Measurements from ENCODE around the gene STXBP5L. TPM values are rescaled to one million over a fixed set of nuclear protein-coding genes. Genes with fewer than 3 reads are reported as not detected.

The STXBP5L gene
- total RNA-seq, 1 donor from 2014 or later, result 3.0 TPM

DNA sequence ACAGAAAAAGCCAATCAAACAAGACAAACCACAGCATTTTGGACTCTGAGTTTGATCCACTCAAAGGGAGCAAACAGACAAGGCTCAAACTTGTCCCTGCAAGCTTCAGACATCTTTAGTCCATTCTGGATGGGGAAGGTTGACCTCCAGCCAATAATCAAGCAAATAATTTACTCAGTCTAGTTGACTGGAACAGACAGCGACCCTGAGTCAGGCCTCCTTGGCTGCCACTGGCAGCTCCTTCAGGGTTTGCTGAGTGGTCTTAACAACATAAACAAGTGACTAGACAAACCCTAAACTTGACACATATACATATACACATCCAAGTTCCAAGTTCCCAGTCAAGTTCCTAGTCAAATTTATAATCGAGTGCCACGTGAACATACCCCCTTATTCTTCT lies 323.9 kb downstream of the STXBP5L start:
- TF ChIP-seq, protein P1, sequence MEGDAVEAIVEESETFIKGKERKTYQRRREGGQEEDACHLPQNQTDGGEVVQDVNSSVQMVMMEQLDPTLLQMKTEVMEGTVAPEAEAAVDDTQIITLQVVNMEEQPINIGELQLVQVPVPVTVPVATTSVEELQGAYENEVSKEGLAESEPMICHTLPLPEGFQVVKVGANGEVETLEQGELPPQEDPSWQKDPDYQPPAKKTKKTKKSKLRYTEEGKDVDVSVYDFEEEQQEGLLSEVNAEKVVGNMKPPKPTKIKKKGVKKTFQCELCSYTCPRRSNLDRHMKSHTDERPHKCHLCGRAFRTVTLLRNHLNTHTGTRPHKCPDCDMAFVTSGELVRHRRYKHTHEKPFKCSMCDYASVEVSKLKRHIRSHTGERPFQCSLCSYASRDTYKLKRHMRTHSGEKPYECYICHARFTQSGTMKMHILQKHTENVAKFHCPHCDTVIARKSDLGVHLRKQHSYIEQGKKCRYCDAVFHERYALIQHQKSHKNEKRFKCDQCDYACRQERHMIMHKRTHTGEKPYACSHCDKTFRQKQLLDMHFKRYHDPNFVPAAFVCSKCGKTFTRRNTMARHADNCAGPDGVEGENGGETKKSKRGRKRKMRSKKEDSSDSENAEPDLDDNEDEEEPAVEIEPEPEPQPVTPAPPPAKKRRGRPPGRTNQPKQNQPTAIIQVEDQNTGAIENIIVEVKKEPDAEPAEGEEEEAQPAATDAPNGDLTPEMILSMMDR (conservative IDR thresholded peaks at IDR 0.05), result no peak

DNA sequence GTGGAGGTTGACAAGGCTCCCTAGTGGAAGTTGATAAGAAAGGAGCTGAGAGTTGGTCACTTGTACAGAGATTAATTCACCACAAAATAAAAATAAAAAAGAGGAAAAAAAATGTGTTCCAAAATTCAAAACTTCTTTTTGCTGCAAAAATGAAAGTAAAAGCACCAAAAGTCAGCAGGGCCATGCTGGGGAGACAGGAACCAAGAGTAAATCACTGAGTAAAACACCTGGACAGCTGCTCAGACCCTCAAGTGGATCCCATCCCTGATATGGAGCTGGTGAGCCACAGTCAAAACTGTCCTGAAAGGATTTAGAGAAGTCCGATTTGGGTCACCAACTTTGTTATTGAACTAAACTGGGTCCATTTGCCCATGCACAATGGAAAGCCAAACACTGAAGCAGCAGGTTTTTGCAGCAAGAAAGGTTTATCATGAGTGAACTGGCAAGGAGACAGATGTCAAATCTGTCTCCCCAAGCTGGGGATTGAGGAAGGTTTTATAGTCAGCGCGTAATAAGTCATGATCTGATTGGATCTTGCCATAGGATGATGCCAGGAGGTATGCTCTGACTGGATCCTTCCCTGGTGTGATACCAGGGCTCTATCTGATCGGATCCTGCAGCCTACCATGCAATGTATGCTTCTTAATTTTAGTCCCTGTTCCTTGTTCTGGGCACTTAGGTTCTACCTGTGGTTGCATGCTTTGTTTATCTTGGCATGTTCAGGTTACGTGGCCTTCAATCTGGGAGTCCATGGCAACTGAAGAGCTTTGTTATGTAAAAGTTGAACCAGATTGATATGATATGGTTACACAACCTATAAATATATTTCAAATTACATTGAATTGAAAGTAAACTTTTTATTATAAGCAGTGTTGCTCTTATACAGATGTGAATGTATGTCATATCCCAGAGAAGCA lies 324.6 kb downstream of the STXBP5L start:
- Mint-ChIP-seq H3K36me3 (ENCODE audit: low read depth) (no peaks in the 10 kb centered on the region), H3K9me3 (no peaks in the 10 kb centered on the region), H3K4me3 (no peak overlapping the region), H3K27me3 (ENCODE audit: low read depth) (no peaks in the 10 kb centered on the region), H3K27ac (ENCODE audit: unreplicated experiment) (no peak overlapping the region), H3K4me1 (no peaks in the 10 kb centered on the region)
- TF ChIP-seq, protein P1 (conservative IDR thresholded peaks at IDR 0.05), result no peak
- DNase-seq (ENCODE audit: low read depth, low spot score), result no peak

More for the DNA sequence above, 323.9 kb downstream of the STXBP5L start:
- no peak overlapping the region for H3K4me3 Mint-ChIP-seq
- no peak overlapping the region for H3K27ac Mint-ChIP-seq (ENCODE audit: unreplicated experiment)
- no peaks in the 10 kb centered on the region for H3K27me3 Mint-ChIP-seq (ENCODE audit: low read depth)
- no peaks in the 10 kb centered on the region for H3K36me3 Mint-ChIP-seq (ENCODE audit: low read depth)
- DNase-seq (ENCODE audit: low read depth, low spot score), result no peak
- H3K4me1 Mint-ChIP-seq, result no peaks in the 10 kb centered on the region
- H3K9me3 Mint-ChIP-seq, result no peaks in the 10 kb centered on the region

DNA sequence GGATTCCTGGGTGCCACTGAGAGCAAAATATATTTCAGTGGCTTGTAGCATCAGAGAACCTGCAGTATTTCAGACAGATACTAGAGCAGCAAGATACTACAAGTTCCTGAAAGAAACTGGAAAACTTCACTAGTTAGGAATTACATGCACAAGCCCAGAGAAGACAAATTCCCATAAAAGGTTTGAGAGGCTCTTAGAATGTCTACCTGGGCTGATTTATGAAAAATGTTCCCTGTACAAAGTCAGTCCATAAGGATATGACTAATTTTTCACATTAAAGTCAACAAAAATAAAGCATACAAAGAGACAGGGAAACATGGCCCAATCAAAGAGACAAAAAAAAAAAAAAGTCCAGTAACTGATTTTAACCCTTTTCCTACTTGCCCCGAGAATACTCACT lies 335.2 kb downstream of the STXBP5L start:
- no peak overlapping the region for H3K27ac Mint-ChIP-seq (ENCODE audit: unreplicated experiment)
- peaks cover 11% of the 10 kb centered on the region for H3K4me1 Mint-ChIP-seq
- DNase-seq (ENCODE audit: low read depth, low spot score), result no peak
- no peaks in the 10 kb centered on the region for H3K9me3 Mint-ChIP-seq
- TF ChIP-seq, protein P1 (conservative IDR thresholded peaks at IDR 0.05), result no peak
- H3K4me3 Mint-ChIP-seq, result no peak overlapping the region
- no peaks in the 10 kb centered on the region for H3K36me3 Mint-ChIP-seq (ENCODE audit: low read depth)
- H3K27me3 Mint-ChIP-seq (ENCODE audit: low read depth), result no peaks in the 10 kb centered on the region

DNA sequence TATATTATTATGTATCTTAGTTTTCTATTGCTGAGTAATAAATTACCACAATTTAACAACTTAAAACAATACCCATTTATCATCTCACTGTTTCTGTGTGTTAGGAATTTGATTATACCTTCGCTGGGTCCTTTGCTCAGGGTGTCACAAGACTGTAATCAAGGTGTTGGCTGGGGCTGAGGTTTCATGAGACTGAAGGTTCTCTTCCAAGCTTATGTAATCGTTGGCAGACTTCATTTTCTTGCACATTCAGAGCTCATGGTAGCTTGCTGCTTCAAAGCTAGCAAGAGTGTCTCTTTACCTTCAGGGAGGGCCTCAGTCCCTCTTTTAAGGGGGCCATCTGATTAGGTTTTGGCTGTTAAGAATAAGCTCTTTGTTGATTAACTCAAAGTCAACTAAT lies 344.7 kb downstream of the STXBP5L start:
- no peaks in the 10 kb centered on the region for H3K4me1 Mint-ChIP-seq
- H3K9me3 Mint-ChIP-seq, result peaks cover 3% of the 10 kb centered on the region
- no peak for DNase-seq (ENCODE audit: low read depth, low spot score)
- no peak overlapping the region for H3K4me3 Mint-ChIP-seq
- no peaks in the 10 kb centered on the region for H3K36me3 Mint-ChIP-seq (ENCODE audit: low read depth)
- no peaks in the 10 kb centered on the region for H3K27me3 Mint-ChIP-seq (ENCODE audit: low read depth)
- TF ChIP-seq, protein P1 (conservative IDR thresholded peaks at IDR 0.05), result no peak
- no peak overlapping the region for H3K27ac Mint-ChIP-seq (ENCODE audit: unreplicated experiment)

DNA sequence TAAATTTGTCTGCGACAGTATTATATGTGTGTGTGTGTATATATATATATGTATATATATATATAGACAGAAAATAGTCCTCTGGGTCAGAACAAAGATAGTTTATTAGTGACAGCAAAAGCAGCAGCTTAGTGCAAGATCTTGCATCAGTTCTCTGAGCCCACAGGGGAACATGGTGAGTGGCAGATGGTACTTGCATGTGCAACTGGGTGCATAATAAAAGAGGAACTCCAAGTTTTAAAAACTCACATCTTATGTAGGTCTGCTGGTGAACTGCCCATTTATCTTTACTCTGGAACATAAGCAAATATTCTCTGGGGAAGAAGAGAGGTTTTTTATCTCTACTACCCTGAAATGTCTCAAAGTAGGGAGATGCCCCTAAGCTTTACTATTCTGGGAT lies 361.4 kb downstream of the STXBP5L start:
- Mint-ChIP-seq H3K27ac (ENCODE audit: unreplicated experiment) (no peak overlapping the region), H3K27me3 (ENCODE audit: low read depth) (no peaks in the 10 kb centered on the region), H3K4me1 (no peaks in the 10 kb centered on the region), H3K9me3 (peaks cover 5% of the 10 kb centered on the region), H3K36me3 (ENCODE audit: low read depth) (no peaks in the 10 kb centered on the region), H3K4me3 (no peak overlapping the region)
- TF ChIP-seq, protein P1 (conservative IDR thresholded peaks at IDR 0.05), result no peak
- DNase-seq (ENCODE audit: low read depth, low spot score), result no peak
